GM18499 (cell line): ENCODE data around the gene CLASP1.

Source experiments
- ATAC-seq: cut with Tn5 transposase; IDR thresholded peaks from one replicate; pipeline ENCODE4 v1.9.1; 2021; ENCODE audit warnings: moderate number of reproducible peaks; ENCODE audit not compliant: insufficient read depth, unreplicated experiment

CLASP1 gene

GRCh38 chr2:121519732-121520640 lies 129.3 kb downstream of the CLASP1 start:
- ATAC-seq = no peak

GRCh38 chr2:121519153-121519552 lies 130.1 kb downstream of the CLASP1 start:
- ATAC-seq = no peak

DNA sequence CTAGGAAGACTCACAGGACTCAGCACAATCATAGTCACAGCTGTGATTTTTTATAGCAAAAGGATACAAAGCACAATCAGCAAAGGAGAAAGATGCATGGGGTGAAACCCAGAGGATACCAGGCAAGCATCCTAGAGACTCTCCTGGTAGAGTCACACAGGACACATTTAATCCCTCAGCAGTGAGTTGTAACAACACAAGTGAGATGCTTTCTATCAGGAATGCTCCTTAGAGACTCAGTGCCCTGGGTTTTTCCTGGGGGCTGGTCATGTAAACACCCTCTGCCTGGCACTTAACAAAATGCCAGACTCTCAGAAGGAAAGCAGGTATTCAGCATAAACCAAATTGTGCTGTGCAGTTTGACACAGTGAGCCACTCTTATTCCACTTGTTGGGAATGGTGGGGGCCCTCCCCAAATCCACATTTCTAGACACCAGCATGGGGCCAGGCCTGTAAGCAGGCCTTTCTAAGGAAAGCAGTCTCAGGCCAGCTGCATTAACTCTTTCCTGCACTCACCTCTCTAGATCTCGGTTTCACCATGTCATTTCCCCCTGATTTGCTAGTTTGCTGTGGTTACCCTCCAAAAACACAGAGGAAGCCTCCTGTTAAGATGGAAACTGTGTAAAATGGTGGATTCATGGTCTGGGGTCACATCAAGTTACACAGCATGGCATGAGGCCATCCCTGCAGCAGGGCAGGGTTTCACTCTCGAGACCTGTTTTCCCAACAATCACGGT lies 135.5 kb downstream of the CLASP1 start:
- ATAC-seq = no peak

GRCh38 chr2:121510857-121511256 lies 138.4 kb downstream of the CLASP1 start:
- no peak for ATAC-seq

DNA sequence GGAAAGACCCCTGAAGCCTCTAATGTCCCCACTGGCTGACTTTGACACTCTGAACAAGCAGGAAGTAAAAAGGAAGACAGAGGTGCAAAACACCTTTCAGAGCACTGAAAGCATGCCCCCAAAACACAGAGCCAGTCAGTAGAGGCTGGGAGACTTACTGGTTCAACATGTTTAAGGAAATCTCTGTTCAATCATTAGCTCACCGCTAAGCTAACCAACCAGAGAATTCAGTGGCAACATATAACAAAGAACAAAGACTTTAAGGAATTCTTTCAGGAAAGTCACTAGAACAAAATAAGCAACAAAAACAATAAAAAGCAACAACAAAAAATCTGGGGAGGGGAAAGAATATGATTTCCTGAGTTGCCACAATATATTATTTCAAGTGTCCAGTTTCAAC lies 142.6 kb downstream of the CLASP1 start:
- no peak for ATAC-seq

DNA sequence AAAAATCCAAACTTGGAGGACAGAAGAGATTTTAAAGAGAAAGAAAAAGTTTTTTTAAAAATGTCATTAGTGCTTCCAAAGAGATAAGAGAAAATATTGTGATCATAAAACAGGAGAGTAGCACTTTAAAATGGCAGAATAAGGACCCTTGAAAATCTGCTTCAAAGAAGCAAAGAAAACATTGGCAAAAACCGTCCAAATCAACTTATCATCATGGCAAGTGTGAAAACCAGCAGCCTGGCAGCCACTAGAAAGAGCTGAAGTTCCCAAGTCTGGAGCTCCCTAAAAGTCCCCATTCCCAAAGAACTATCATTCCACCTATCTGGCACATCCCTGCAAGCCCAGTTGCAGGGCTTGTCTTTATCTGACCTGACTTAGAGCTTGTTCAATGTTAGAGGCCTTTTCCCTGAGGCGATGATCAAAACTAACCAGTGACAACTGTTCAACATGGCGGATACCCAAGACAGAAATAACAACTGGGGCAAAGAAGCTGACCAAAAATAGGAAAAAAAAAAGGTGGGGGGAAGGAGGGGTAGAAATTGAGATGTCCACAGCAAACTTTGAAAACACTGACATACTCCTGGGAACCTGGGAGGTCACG lies 143.2 kb downstream of the CLASP1 start:
- ATAC-seq = no peak

- ATAC-seq = no peak
Measured at GRCh38 chr2:121505005-121505404, 144.3 kb downstream of the CLASP1 start.

- ATAC-seq = no peak
Measured at GRCh38 chr2:121504316-121504715, 144.9 kb downstream of the CLASP1 start.

DNA sequence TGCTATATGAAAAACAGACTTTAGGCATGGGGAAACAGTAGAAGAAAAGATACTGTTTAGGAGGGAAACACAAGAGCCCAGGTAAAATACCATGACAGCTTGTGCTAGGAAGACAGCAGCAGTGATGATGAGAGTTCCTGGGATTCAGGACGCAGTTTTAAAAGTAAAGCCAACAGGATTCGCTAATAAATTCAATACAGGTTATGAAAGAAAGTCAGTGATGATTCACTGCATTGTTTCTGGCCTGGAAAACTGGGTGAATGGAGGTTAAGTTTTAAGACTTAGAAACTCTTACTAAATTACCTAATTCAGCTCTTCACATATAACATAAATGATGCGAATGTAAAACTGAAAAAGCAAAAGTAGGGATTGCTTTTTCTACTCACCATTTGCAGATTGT lies 146.5 kb downstream of the CLASP1 start:
- no peak for ATAC-seq

DNA sequence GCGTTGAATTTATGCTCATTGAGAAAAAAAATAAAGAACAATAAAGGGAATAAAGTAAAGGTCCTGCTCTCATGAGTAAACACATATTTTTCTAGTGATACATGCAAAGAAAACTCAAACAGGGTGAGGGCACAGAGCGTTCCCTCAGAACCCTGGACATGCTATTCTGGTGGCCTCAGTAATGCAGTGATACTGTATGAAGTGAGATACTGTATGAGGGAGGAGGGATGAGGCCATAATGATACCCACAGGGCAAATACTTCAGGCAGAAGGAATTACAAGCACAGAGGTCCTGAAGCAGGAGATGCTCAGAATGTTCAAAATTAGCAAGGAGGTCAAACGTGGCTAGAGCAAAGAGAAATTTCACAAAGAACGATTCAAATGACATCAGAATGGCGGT lies 147.0 kb downstream of the CLASP1 start:
- ATAC-seq = no peak

DNA sequence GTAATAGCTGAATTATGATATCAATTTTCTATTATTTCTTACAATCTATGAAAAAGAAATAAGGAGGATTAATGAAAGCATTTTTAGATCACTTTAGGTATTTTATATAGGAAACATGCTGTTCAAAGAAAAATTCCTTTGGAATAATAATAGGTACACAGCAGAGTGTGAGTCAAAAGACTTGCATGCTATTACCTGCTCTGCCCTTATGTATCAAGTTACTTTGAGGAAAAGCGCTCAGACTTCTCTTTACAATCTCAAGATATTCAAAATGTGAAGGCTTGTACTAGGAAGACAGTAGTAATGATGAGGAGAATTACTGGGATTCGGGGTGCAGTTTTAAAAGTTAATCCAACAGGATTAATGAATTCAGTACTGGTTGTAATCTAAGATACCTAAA lies 147.7 kb downstream of the CLASP1 start:
- ATAC-seq = no peak

GRCh38 chr2:121501031-121501430 lies 148.2 kb downstream of the CLASP1 start:
- no peak for ATAC-seq

- no peak for ATAC-seq
Measured at GRCh38 chr2:121498731-121499130, 150.5 kb downstream of the CLASP1 start.

GRCh38 chr2:121492409-121492808 lies 156.9 kb downstream of the CLASP1 start:
- ATAC-seq = no peak

DNA sequence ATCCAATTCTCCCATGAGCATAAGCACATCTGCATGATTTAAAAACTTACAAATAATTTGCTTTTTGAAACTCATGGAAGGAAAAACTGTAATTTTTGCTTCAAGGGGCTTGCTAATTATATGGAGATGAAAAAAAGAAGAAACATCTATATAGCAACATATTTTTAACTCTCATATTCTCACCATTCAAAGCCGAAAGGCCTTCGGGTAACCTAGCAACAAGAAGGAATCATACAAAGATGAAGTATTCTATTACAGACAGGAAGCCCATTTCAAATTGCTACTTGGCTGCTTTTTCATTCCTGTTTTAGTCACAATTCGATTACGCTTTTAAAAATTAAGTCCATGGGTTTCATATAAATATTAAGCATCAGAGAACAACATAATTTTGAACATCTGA lies 157.7 kb downstream of the CLASP1 start:
- no peak for ATAC-seq

DNA sequence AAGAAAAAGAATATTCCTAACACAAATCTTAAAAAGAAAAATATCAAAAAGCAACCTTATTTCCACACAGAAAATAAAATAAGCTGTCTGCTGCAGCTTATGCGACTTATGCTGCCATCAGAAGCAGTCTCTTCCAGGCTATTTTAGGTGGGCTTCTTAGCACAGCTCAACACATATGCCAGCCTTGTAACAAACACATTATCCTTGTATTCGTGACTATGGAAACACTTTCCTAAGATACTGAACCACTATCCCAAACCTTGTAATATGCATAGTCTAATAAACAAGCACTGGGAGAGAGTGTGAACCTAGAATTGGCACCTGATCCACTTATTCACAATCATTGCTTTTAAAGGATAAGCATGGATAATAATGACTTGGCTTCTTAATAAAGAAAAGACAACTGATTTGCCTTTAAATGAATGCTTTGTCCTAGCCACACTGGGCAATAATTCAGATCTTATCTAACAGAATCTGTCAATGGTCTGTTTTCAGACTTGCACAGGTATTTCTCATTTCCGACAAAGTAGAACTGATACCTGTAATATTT lies 158.6 kb downstream of the CLASP1 start:
- ATAC-seq = no peak

- ATAC-seq = no peak
Measured at GRCh38 chr2:121489911-121490583, 159.2 kb downstream of the CLASP1 start.

DNA sequence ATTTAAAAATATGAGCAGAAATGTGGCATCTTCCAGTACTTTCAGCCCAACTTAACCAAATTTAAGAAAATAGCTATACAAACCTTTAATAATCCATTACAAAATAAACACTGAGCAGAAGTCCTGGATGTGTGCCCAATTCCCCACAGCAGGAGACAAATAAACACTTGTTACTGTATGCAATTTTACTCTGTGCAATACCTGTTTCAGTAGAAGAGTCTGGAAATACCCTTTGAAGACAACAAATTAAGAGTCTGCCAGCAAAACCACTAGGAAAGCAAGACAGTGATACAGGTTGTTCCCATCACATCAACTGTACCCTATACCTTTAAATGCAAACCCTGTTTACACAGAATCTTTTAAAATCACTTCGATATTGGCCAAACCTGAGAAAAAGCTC lies 160.0 kb downstream of the CLASP1 start:
- ATAC-seq = no peak

DNA sequence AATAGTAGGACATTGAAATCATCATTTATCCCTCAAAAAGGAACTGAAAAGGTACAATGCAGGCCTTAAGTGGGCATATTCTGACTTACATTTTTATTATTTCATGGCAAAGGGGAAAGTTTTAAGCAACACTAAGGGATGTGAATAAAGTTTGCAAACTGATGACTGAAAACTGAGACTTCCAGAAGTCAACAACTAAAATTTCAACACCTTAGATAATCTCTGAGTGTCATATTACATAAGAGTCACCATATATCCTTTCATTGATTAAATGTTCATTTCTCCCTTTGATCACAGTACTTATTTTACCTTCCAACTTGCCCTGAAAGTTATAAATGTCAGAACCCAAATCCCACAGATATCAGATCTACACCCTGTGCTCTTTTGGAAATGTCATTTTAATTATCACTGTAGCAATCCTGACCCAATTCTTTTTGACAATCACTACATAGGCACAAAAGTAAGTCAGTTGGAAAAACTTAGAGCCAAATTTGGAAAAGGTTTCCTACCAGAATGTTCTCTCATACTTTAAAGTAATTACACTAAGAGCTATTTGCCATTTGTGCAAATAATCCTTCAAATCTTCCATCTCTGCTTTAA lies 163.0 kb downstream of the CLASP1 start:
- no peak for ATAC-seq

- no peak for ATAC-seq
Measured at GRCh38 chr2:121485039-121485438, 164.2 kb downstream of the CLASP1 start.
